Activated CD8-positive, alpha-beta memory T cell treated with anti-CD3 and anti-CD28 coated beads, Interleukin-2, amount 10 ng/mL, durations not matched to agents 7 days and 5 days (primary cell): ENCODE data around the gene PROSER2. TPM values are rescaled to one million over a fixed set of nuclear protein-coding genes. Genes with fewer than 3 reads are reported as not detected.

ENCODE experiments used
- ATAC-seq: fragments of 150-1000 bp; cut with Tn5 transposase; one replicate; pipeline ENCODE4 v1.10.0; 2021; ENCODE audit warnings: moderate library complexity
- CTCF ChIA-PET: fragments of 350-600 bp; sonication (Branson Sonifier 250); formaldehyde crosslinking; loops from one replicate; lab custom pipeline; 2021; ENCODE audit warnings: antibody characterized with exemption; lab: Charles Lee
- DNase-seq: peaks from one replicate; pipeline ENCODE4 v3.0.0-alpha.2; 2020
- H3K27ac Mint-ChIP-seq: one replicate; pipeline ENCODE4 v1.8.0; 2021; ENCODE audit warnings: mild to moderate bottlenecking, mixed read lengths
- H3K27me3 Mint-ChIP-seq: one replicate; pipeline ENCODE4 v1.8.0; 2021; ENCODE audit warnings: mixed read lengths
- H3K36me3 Mint-ChIP-seq: one replicate; pipeline ENCODE4 v1.8.0; 2021; ENCODE audit warnings: mild to moderate bottlenecking, mixed read lengths
- H3K4me1 Mint-ChIP-seq: one replicate; pipeline ENCODE4 v1.8.0; 2021; ENCODE audit warnings: mixed read lengths
- H3K4me3 Mint-ChIP-seq: one replicate; pipeline ENCODE4 v1.8.0; 2021; ENCODE audit warnings: mild to moderate bottlenecking, moderate library complexity, mixed read lengths
- H3K9me3 Mint-ChIP-seq: one replicate; pipeline ENCODE4 v1.8.0; 2022; ENCODE audit warnings: low read depth, mixed read lengths
- total RNA-seq, 2 experiments: library from RNA; stranded (reverse); gene quantifications; one replicate each; pipeline ENCODE4 v1.2.3, GENCODE V29; 2021

PROSER2 gene
- total RNA-seq = under 1 TPM; 0.23 TPM

DNA sequence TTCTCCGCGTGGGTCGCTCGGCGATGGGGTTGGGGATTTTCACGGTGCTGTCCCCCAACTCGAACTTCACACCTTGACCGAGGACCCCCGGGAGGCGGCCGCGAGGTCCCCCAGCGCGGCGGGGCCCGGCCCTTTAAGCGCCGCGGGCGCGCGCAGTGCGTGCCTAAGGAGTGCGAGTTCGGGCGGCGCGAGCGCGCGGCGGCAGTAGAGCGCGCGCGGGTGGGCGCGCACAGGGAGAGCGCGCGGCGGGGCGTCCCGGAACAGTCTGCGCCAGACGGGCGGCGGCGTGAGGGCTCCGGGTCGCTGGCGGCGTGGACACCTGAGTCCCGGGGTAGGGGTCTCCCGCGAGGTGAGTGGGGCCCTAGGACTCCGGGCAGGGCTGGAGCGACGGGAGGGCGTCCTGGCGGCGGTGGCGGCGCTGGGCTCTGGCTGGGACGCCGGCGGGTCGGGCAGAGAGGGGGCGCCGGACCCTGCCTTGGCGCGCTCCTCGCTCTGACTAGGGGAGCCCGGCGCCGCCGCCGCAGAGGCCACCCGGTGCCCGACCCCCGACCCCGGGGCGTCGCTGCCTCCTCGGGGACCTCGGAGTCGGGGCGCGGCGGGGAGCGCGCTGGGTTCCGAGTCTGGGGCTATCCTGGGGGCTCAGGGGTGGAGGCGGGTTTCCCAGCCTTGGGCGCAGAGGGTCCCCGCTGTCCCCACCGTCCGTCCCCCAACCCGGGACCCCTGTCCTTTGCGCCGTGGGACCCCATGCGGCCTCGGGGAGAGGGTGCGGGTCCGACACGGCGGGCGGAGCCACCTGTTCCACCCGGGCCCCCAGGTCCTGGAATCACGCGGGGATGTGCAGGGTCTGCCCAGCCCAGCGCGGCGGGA is at the start of gene PROSER2:
Gene PROSER2 (plus strand): TSS at position 235 of the 867 bp plus-strand sequence. CDS start 28,722 bp downstream, outside the sequence.
- H3K27me3 Mint-ChIP-seq = peaks cover 56% of the 10 kb centered on the region
- no peaks in the 10 kb centered on the region for H3K9me3 Mint-ChIP-seq
- H3K27ac Mint-ChIP-seq = no peak within 1 kb of the TSS
- ATAC-seq (peak; percentile 80), DNase-seq (peak; percentile 43)
- peak within 1 kb of the TSS; percentile 61 for H3K4me3 Mint-ChIP-seq
- peaks cover 11% of the 10 kb centered on the region for H3K4me1 Mint-ChIP-seq
- CTCF ChIA-PET = interaction anchor here (1.0 to 1.6 kb wide), 2 partner anchors 10 to 164 kb away, joined by 3 to 4 read pairs; no protein-coding TSS in a partner anchor
- H3K36me3 Mint-ChIP-seq = no peaks in the 10 kb centered on the region

GRCh38 chr10:11773761-11774441 is 49.3 kb upstream of the PROSER2 start:
- DNase-seq = no peak
- H3K27me3 Mint-ChIP-seq = peaks cover 18% of the 10 kb centered on the region
- H3K9me3 Mint-ChIP-seq = no peaks in the 10 kb centered on the region
- ATAC-seq = no peak
- CTCF ChIA-PET = no interaction called here
- H3K36me3 Mint-ChIP-seq = no peaks in the 10 kb centered on the region
- H3K27ac Mint-ChIP-seq = no peak overlapping the region
- H3K4me1 Mint-ChIP-seq = no peaks in the 10 kb centered on the region
- no peak overlapping the region for H3K4me3 Mint-ChIP-seq

GRCh38 chr10:11775412-11775811 is 47.7 kb upstream of the PROSER2 start:
- no peaks in the 10 kb centered on the region for H3K36me3 Mint-ChIP-seq
- H3K9me3 Mint-ChIP-seq = no peaks in the 10 kb centered on the region
- no peak overlapping the region for H3K4me3 Mint-ChIP-seq
- H3K27me3 Mint-ChIP-seq = peaks cover 18% of the 10 kb centered on the region
- CTCF ChIA-PET = no interaction called here
- no peak overlapping the region for H3K27ac Mint-ChIP-seq
- ATAC-seq (no peak), DNase-seq (no peak)
- H3K4me1 Mint-ChIP-seq = no peaks in the 10 kb centered on the region

GRCh38 chr10:11776080-11776479 is 47.1 kb upstream of the PROSER2 start:
- Mint-ChIP-seq H3K4me3 (no peak overlapping the region), H3K4me1 (no peaks in the 10 kb centered on the region), H3K9me3 (no peaks in the 10 kb centered on the region), H3K27ac (no peak overlapping the region), H3K36me3 (no peaks in the 10 kb centered on the region), H3K27me3 (peaks cover 15% of the 10 kb centered on the region)
- no peak for ATAC-seq
- no peak for DNase-seq
- CTCF ChIA-PET = no interaction called here

- H3K27me3 Mint-ChIP-seq = peaks cover 30% of the 10 kb centered on the region
- no peaks in the 10 kb centered on the region for H3K9me3 Mint-ChIP-seq
- DNase-seq (no peak), ATAC-seq (no peak)
- CTCF ChIA-PET = interaction anchor here (2.3 to 3.3 kb wide), 2 partner anchors 195 to 205 kb away, joined by 4 to 25 read pairs; no protein-coding TSS in a partner anchor
- no peak overlapping the region for H3K4me3 Mint-ChIP-seq
- no peak overlapping the region for H3K27ac Mint-ChIP-seq
- no peaks in the 10 kb centered on the region for H3K36me3 Mint-ChIP-seq
- peaks cover 4% of the 10 kb centered on the region for H3K4me1 Mint-ChIP-seq
Observed at GRCh38 chr10:11781114-11781513, 42.0 kb upstream of the PROSER2 start.

DNA sequence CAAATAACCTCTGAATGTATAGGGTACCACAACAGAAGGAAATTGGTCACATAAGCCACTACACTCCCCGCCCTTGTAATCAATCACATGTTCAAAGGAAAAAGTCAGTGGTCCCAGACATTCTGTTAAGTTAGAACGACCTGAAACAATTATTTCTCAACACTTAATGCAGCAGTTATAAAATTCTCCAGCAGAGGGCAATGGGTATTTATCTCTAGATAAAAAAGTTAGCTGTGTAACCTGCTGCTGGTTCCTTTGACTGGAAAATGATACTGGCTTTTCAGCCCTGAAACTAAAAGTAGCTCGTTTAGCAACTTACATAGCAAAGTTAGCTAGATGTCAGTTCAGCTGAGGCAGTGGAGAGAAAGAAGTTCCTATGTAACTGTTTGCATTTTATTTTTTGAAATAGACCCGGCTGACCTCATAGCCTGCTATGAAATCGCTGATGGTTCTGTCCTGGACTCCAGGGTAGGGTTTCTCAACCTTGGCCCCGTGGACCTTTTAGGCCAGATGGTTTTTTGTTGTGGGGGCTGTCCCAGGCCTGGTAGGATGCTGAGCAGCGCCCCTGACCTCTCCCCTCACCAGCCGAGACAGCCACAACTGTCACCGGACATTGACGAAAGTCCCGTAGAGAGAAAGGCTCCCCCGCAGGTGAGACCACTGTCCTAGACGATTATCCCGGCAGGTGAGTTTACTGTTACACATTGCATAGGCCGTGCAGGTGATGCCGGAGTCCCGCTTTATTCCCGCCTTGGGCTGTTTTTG is 40.2 kb upstream of the PROSER2 start:
- no peak for DNase-seq
- CTCF ChIA-PET = interaction anchor here (0.7 to 3.3 kb wide), 18 partner anchors 9 to 347 kb away, joined by 3 to 25 read pairs (median 3); no protein-coding TSS in a partner anchor
- Mint-ChIP-seq H3K27ac (no peak overlapping the region), H3K27me3 (peaks cover 27% of the 10 kb centered on the region), H3K4me3 (no peak overlapping the region), H3K4me1 (peaks cover 4% of the 10 kb centered on the region), H3K36me3 (no peaks in the 10 kb centered on the region), H3K9me3 (no peaks in the 10 kb centered on the region)
- ATAC-seq = peak; percentile 60

DNA sequence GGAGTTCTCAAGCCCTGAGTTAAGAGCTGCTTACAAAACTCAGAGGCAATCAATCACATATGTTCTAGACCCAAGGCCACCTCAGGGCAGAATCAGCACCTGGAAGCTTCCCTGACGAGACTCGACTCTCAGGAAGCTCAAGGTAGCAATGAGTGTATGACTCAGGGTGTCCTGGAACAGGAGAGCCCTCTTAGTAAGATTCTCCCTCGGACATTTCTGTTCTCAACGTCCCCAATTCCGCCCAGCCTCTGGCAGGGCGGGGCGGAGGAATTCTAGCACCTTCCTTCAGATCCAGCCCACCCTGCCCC is 39.6 kb upstream of the PROSER2 start:
- Mint-ChIP-seq H3K36me3 (no peaks in the 10 kb centered on the region), H3K4me1 (peaks cover 4% of the 10 kb centered on the region), H3K4me3 (no peak overlapping the region), H3K9me3 (no peaks in the 10 kb centered on the region), H3K27me3 (peaks cover 27% of the 10 kb centered on the region), H3K27ac (no peak overlapping the region)
- DNase-seq (no peak), ATAC-seq (no peak)
- CTCF ChIA-PET = interaction anchor here (0.7 to 3.3 kb wide), 11 partner anchors 16 to 347 kb away, joined by 3 to 25 read pairs (median 4); no protein-coding TSS in a partner anchor

- no peak overlapping the region for H3K4me3 Mint-ChIP-seq
- CTCF ChIA-PET = interaction anchor here (0.9 kb wide), 1 partner anchor 199 kb away, joined by 3 read pairs; no protein-coding TSS in a partner anchor
- peaks cover 4% of the 10 kb centered on the region for H3K4me1 Mint-ChIP-seq
- peaks cover 34% of the 10 kb centered on the region for H3K27me3 Mint-ChIP-seq
- no peaks in the 10 kb centered on the region for H3K9me3 Mint-ChIP-seq
- ATAC-seq (no peak), DNase-seq (no peak)
- no peak overlapping the region for H3K27ac Mint-ChIP-seq
- H3K36me3 Mint-ChIP-seq = no peaks in the 10 kb centered on the region
Observed at GRCh38 chr10:11787374-11787773, 35.8 kb upstream of the PROSER2 start.

- CTCF ChIA-PET = no interaction called here
- H3K36me3 Mint-ChIP-seq = no peaks in the 10 kb centered on the region
- H3K27me3 Mint-ChIP-seq = peaks cover 30% of the 10 kb centered on the region
- no peak overlapping the region for H3K27ac Mint-ChIP-seq
- H3K4me3 Mint-ChIP-seq = no peak overlapping the region
- no peaks in the 10 kb centered on the region for H3K9me3 Mint-ChIP-seq
- DNase-seq (no peak), ATAC-seq (no peak)
- H3K4me1 Mint-ChIP-seq = peaks cover 2% of the 10 kb centered on the region
Observed at GRCh38 chr10:11787846-11788245, 35.3 kb upstream of the PROSER2 start.

DNA sequence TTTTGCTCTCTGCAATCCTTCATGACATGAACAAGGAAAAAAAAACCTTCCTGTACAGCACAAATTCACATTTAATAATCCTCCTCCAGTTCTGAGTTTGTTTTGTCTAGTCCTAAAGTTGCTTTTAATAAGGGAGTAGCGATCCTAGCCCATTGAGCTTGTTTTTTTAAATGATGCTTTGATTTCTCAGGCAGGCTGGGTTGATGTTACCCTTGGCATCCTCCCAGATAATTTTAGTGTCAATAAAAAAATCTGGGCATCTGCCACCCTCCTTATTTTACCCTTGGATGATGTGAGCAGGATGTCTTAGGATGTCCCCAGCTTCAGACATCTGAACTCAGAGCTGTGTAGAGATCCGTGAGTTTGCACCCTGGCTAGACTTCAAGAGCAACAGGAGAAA is 33.9 kb upstream of the PROSER2 start:
- CTCF ChIA-PET = interaction anchor here (1.3 kb wide), 1 partner anchor 197 kb away, joined by 5 read pairs; no protein-coding TSS in a partner anchor
- H3K4me1 Mint-ChIP-seq = no peaks in the 10 kb centered on the region
- DNase-seq (no peak), ATAC-seq (no peak)
- H3K9me3 Mint-ChIP-seq = no peaks in the 10 kb centered on the region
- H3K27ac Mint-ChIP-seq = no peak overlapping the region
- H3K4me3 Mint-ChIP-seq = no peak overlapping the region
- no peaks in the 10 kb centered on the region for H3K36me3 Mint-ChIP-seq
- H3K27me3 Mint-ChIP-seq = peaks cover 24% of the 10 kb centered on the region

DNA sequence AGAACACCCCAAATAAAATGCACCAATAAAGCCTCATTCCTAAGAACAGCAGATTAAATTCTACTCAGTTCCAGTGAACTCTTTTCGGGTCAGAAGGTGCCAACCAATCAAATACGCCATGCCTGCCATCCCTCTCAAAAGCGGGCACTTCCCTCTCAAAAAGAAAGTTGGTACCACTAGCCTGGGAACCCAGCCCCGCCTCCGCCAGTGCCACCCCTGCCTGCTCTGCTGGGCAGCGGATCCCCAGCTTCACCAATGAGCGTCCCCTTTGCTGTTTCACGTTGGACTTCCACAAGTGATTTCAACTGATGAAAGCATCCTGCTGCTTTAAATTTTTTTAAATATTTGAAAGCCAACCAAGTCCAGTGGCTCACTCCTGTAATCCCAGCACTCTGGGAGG is 33.2 kb upstream of the PROSER2 start:
- no peak for ATAC-seq
- Mint-ChIP-seq H3K36me3 (no peaks in the 10 kb centered on the region), H3K4me3 (no peak overlapping the region), H3K27ac (no peak overlapping the region), H3K27me3 (peaks cover 21% of the 10 kb centered on the region), H3K4me1 (no peaks in the 10 kb centered on the region), H3K9me3 (no peaks in the 10 kb centered on the region)
- no peak for DNase-seq
- CTCF ChIA-PET = interaction anchor here (1.3 kb wide), 2 partner anchors 197 kb away, joined by 4 to 5 read pairs; no protein-coding TSS in a partner anchor

DNA sequence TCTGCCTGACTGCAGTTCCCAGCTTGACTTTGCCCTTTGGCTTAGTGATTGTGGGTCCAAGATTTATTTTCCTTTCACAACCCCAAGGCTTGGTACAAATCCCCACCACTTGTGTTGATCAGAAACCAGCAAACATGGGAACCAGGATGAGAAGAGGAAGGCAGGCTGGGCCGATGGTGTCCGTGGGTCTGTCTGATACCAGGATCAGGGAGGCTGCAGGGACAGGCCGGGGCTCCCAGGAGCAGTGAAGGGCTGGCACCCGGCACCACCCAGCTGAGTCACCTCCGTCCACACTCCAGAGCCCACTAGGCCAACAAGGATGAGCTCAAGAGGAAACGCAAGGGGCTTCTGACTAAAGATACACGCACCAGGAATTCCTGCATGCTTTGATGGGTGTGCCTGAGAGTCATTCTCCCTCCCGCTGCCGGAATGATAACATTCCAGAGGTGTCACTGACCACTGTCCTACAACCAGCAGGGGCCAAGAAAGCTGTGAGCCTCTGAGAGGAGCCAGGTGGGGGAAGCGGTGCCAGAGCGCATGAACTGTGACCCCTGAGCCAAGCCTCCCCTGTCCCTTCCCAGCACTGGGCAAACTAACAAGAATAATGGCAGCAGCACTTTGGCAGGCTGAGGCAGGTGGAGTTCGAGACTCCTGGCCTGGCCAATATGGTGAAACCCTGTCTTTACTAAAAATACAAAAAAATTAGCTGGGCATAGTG is 29.2 kb upstream of the PROSER2 start:
- CTCF ChIA-PET = no interaction called here
- H3K27me3 Mint-ChIP-seq = peaks cover 9% of the 10 kb centered on the region
- H3K4me3 Mint-ChIP-seq = no peak overlapping the region
- no peak overlapping the region for H3K27ac Mint-ChIP-seq
- no peaks in the 10 kb centered on the region for H3K36me3 Mint-ChIP-seq
- DNase-seq (no peak), ATAC-seq (no peak)
- H3K4me1 Mint-ChIP-seq = peaks cover 2% of the 10 kb centered on the region
- no peaks in the 10 kb centered on the region for H3K9me3 Mint-ChIP-seq
